Pancreas (tissue), 10 donors: ENCODE measurements around the gene SHKBP1. TPM values are rescaled to one million over a fixed set of nuclear protein-coding genes. Genes with fewer than 3 reads are reported as not detected.

Experiments
- ATAC-seq, 4 donors: fragments of 200-7000 bp; cut with Tn5 transposase; one replicate each; pipeline versions ENCODE4 v1.8.0 to v1.9.1; 2020; ENCODE audit warnings: mild to moderate bottlenecking in 4 of 4, moderate library complexity in 4 of 4
- DNase-seq, 6 donors: peaks; one replicate each; pipeline ENCODE4 v3.0.0-alpha.2; 2020
- FAIRE-seq: peaks from 2 replicates; lab custom pipeline; 2012; peaks lifted over from hg19 to GRCh38; lab: Jason Lieb, UNC
- H3K27ac ChIP-seq, 4 donors: fragments of 200-600 bp; sonication (generic); 1 replicate in 3 of 4; 2 replicates in 1 of 4; pipeline versions ENCODE4 v1.5.0 to v1.8.0; 2020
- H3K27me3 ChIP-seq, 4 donors: fragments of 200-600 bp; one replicate each; pipeline ENCODE4 v1.8.0; 2021
- H3K36me3 ChIP-seq, 3 donors: fragments of 200-600 bp; sonication (generic) in 1 of 3; one replicate each; pipeline versions ENCODE4 v1.5.0 to v1.8.0; 2020 to 2021
- H3K4me1 ChIP-seq, 3 donors: fragments of 200-600 bp; one replicate each; pipeline ENCODE4 v1.8.0; 2021
- H3K4me3 ChIP-seq, 4 donors: fragments of 200-600 bp; sonication (generic) in 2 of 4; one replicate each; pipeline versions ENCODE4 v1.5.0 to v1.8.0; 2020 to 2021
- H3K9me3 ChIP-seq, 4 donors: fragments of 200-600 bp; one replicate each; pipeline ENCODE4 v1.8.0; 2021
- WGBS, 2 donors: extraction: QIAGEN DNeasy Blood & Tissue Kit; methylation state at CpG; one replicate each; pipeline ENCODE4 v1.1.7; 2013; 5-methylcytosine and 5-hydroxymethylcytosine counted together
- intact Hi-C, 3 donors: fragments of 100-400 bp; cut with DNase I; formaldehyde crosslinking; loops; one replicate each; pipeline versions ENCODE4 v1.11.1 to v1.14.2; 2022
- polyA plus RNA-seq, 2 donors: library from polyadenylated mRNA; stranded (reverse); fragments of 200-250 nt; gene quantifications; one replicate each; pipeline ENCODE4 v1.2.3, GENCODE V29; 2013
- total RNA-seq, 6 donors: library from RNA; stranded (reverse); fragmentation: NEBNext Ultra II Directional in 4 of 6; extraction: Animal tissue kit (Norgen Biotek cat#: 25700) in 4 of 6; gene quantifications; one replicate each; pipeline versions ENCODE4 v1.2.1 to v1.2.4, GENCODE V29; 2021 to 2023
- TF ChIP-seq, protein P1 (sequence below), 4 donors: fragments of 200-600 bp; sonication (generic) in 3 of 4; IDR thresholded peaks; one replicate each; pipeline versions ENCODE4 v1.5.0 to v1.8.0; 2021; ENCODE audit warnings: antibody characterized with exemption in 4 of 4
- donor health status: healthy with polysubstance abuse.
- donor health status: DM: no; HTN: no; CAD: no; lungs with moderate emphysema.
- donor health status: DM: no; HTN: no; CAD: no.
- donor health status: control.
- donor health status: control.
- donor health status: Bipolar disorder and iron deficiency.
- donor health status: DM: yes; HTN: yes; CAD: no.
- donor health status: DM: no; HTN: no; CAD: no.
- donor health status: DM: no; HTN: no; CAD: no.
- donor health status: DM: yes; HTN: yes; CAD: no.

Gene SHKBP1
- total and polyA plus RNA-seq, 8 donors: 18.2 to 86.2 (median 23.8) TPM

DNA sequence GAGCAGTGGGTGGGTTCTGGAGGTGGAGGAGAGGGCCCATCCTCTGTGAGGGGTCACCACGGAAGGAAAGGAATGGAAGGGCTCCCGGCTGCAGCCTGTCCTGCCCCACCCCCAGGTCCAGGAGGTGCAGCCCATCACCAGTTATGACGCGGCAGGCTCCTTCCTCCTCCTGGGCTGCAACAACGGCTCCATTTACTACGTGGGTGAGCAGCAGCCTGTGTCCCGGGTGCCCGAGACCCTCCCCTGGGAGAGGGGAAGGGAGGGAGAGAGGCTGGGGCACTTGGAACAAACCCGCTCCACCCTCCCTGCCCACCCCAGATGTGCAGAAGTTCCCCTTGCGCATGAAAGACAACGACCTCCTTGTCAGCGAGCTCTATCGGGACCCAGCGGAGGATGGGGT, 6.6 kb downstream of the SHKBP1 start:
- DNase-seq: no peak
- Histone ChIP-seq H3K27me3 (no peaks in the 10 kb centered on the region), H3K36me3 (peaks cover 0 to 24% (median 3%) of the 10 kb centered on the region in 3 donors), H3K9me3 (no peaks in the 10 kb centered on the region), H3K4me3 (no peak overlapping the region), H3K27ac (no peak overlapping the region), H3K4me1 (no peaks in the 10 kb centered on the region)
- ATAC-seq: no peak
- WGBS, 2 donors: 86 to 90% methylated on average over 9 to 14 of the region's 14 CpGs
- TF ChIP-seq, protein P1, sequence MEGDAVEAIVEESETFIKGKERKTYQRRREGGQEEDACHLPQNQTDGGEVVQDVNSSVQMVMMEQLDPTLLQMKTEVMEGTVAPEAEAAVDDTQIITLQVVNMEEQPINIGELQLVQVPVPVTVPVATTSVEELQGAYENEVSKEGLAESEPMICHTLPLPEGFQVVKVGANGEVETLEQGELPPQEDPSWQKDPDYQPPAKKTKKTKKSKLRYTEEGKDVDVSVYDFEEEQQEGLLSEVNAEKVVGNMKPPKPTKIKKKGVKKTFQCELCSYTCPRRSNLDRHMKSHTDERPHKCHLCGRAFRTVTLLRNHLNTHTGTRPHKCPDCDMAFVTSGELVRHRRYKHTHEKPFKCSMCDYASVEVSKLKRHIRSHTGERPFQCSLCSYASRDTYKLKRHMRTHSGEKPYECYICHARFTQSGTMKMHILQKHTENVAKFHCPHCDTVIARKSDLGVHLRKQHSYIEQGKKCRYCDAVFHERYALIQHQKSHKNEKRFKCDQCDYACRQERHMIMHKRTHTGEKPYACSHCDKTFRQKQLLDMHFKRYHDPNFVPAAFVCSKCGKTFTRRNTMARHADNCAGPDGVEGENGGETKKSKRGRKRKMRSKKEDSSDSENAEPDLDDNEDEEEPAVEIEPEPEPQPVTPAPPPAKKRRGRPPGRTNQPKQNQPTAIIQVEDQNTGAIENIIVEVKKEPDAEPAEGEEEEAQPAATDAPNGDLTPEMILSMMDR (IDR thresholded peaks at IDR 0.05): no peak
- no peak for FAIRE-seq
- intact Hi-C loops: no loop called here

DNA sequence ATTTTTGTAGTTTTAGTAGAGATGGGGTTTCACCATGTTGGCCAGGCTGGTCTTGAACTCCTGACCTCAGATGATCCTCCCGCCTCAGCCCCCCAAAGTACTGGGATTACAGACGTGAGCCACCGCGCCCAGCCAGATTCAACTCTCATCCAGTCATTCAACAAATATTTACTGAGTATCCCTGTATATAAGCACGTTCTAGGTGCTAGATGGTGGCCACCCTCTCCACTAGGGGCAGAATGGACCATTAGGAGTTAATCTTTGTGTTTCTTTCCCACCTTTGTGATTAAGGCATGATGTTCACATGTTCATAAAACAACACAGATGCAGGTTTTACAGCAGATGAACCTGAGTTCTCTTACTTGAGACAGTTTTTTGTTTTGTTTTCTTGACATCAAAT, 7.3 kb downstream of the SHKBP1 start:
- 87 to 91% methylated on average over 5 of the region's 5 CpGs for WGBS, 2 donors
- FAIRE-seq (no peak), ATAC-seq (no peak), DNase-seq (no peak)
- Histone ChIP-seq H3K36me3 (peaks cover 0 to 24% (median 3%) of the 10 kb centered on the region in 3 donors), H3K27me3 (no peaks in the 10 kb centered on the region), H3K4me1 (no peaks in the 10 kb centered on the region), H3K4me3 (no peak overlapping the region), H3K9me3 (no peaks in the 10 kb centered on the region), H3K27ac (no peak overlapping the region)
- intact Hi-C loops: no loop called here
- TF ChIP-seq, protein P1 (IDR thresholded peaks at IDR 0.05): no peak

DNA sequence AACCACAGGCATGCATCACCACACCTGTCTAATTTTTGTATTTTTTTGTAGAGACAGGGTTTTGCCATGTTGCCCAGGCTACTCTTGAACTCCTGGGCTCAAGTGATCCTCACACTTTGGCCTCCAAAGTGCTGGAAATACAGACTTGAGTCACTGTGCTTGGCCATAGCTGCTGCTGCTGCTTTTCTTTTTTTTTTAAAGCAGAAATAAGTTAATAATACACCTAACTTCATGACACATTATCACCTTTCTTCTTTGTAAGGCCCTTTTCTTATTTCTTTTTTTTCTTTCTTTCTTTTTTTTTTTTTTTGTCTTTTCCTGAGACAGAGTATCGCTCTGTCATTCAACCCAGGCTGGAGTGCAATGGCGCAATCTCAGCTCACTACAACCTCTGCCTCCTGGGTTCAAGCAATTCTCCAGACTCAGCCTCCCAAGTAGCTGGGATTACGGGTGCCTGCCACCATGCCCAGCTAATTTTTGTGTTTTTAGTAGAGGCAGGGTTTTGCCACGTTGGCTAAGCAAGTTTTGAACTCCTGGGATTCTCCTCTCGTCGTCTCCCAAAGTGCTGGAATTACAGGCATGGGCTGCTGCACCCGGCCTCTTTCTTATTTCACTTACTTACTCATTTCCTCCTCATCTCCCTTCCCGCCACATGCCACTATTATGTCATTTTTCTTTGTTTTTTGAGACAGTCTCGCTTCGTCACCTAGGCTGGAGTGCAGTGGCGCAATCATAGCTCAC, 8.7 kb downstream of the SHKBP1 start:
- FAIRE-seq (no peak), ATAC-seq (no peak), DNase-seq (no peak)
- H3K4me1 ChIP-seq: no peaks in the 10 kb centered on the region
- 91% methylated on average over 11 of the region's 11 CpGs for WGBS, 2 donors
- H3K27ac ChIP-seq: no peak overlapping the region
- TF ChIP-seq, protein P1 (IDR thresholded peaks at IDR 0.05): no peak
- H3K27me3 ChIP-seq: no peaks in the 10 kb centered on the region
- intact Hi-C loops: no loop called here
- no peak overlapping the region for H3K4me3 ChIP-seq
- H3K9me3 ChIP-seq: no peaks in the 10 kb centered on the region
- peaks cover 0 to 20% (median 2%) of the 10 kb centered on the region in 3 donors for H3K36me3 ChIP-seq

DNA sequence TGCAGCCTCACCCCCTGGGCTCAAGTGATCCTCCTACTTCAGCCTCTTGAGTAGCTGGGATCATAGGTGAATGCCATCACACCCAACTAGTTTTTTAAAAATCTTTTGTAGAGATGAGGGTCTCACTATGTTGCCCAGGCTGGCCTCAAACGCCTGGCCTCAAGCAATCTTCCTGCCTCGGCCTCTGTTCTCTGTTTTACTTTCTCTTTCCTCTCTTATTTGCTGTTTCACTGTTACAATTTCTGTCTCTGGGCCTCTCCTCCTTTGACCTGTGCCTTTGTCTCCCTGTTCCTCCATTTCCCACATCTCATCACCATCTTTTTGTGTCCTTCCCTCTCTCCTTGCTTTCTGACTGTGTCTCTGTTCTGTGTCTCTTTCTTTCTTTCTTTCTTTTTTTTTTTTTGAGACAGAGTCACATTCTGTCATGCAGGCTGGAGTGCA, 9.3 kb downstream of the SHKBP1 start:
- H3K27me3 ChIP-seq: no peaks in the 10 kb centered on the region
- intact Hi-C loops: no loop called here
- no peaks in the 10 kb centered on the region for H3K9me3 ChIP-seq
- H3K27ac ChIP-seq: no peak overlapping the region
- H3K4me3 ChIP-seq: no peak overlapping the region
- H3K36me3 ChIP-seq: peaks cover 0 to 14% (median 0%) of the 10 kb centered on the region in 3 donors
- WGBS, 2 donors: 84 to 91% methylated on average over 2 of the region's 2 CpGs
- DNase-seq (no peak), FAIRE-seq (no peak), ATAC-seq (no peak)
- TF ChIP-seq, protein P1 (IDR thresholded peaks at IDR 0.05): no peak
- H3K4me1 ChIP-seq: no peaks in the 10 kb centered on the region

DNA sequence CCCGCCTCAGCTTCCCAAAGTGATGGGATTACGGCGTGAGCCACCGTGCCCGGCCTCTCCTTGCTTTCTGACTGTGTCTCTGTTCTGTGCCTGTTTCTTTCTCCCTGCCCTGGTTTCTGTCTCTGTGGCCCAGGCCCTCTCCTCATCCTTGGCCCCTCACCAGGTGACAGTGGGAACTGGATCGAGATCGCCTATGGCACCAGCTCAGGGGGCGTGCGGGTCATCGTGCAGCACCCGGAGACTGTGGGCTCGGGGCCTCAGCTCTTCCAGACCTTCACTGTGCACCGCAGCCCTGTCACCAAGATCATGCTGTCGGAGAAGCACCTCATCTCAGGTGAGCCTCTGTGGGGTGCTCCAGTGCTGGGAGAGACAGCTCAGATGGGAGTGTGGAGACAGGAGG, 9.9 kb downstream of the SHKBP1 start:
- H3K4me3 ChIP-seq: no peak overlapping the region
- H3K4me1 ChIP-seq: no peaks in the 10 kb centered on the region
- H3K9me3 ChIP-seq: no peaks in the 10 kb centered on the region
- DNase-seq (no peak), FAIRE-seq (no peak), ATAC-seq (no peak)
- intact Hi-C loops: no loop called here
- no peaks in the 10 kb centered on the region for H3K27me3 ChIP-seq
- no peak overlapping the region for H3K27ac ChIP-seq
- 96 to 97% methylated on average over 14 of the region's 14 CpGs for WGBS, 2 donors
- H3K36me3 ChIP-seq: peaks cover 0 to 13% (median 0%) of the 10 kb centered on the region in 3 donors
- TF ChIP-seq, protein P1 (IDR thresholded peaks at IDR 0.05): no peak
